Endothelial cell of umbilical vein (primary cell): ENCODE data around the gene LNX2. TPM values are rescaled to one million over a fixed set of nuclear protein-coding genes. Genes with fewer than 3 reads are reported as not detected.

Experiments
- BruUV-seq: library from RNA; stranded (reverse); fragments of 400-500 nt; replicated peaks from 2 replicates; lab custom pipeline; 2021; lab: Mats Ljungman, UMichigan
- CTCF ChIA-PET: fragments of 300-600, 350-600 bp; sonication (Branson Sonifier 250); formaldehyde crosslinking; loops from one replicate; lab custom pipeline; 2021; ENCODE audit warnings: antibody characterized with exemption, inconsistent platforms; lab: Charles Lee
- POLR2A ChIA-PET: fragments of 300-600, 350-600 bp; sonication (Branson Sonifier 250); formaldehyde crosslinking; loops from one replicate; lab custom pipeline; 2021; ENCODE audit warnings: antibody characterized with exemption, inconsistent platforms; lab: Charles Lee
- DNase-seq: peaks from one replicate; pipeline ENCODE4 v3.0.0-alpha.2; 2011; ENCODE audit warnings: low read depth, low spot score
- FAIRE-seq: peaks from 2 replicates; lab custom pipeline; 2011; peaks lifted over from hg19 to GRCh38; lab: Jason Lieb, UNC
- H2AFZ ChIP-seq: 2 replicates; pipeline ENCODE4 v1.6.0; 2012; ENCODE audit warnings: low read depth, low read length, control low read depth, inconsistent platforms
- H3K27ac ChIP-seq: 2 replicates; pipeline ENCODE4 v1.5.1; 2011; ENCODE audit warnings: low read depth, mild to moderate bottlenecking, control low read depth, low read length, moderate library complexity; ENCODE audit not compliant: insufficient read depth
- H3K27me3 ChIP-seq, 2 experiments: 2 replicates each; pipeline versions ENCODE4 v1.6.0 to v1.6.1; 2011; ENCODE audit warnings: low read length in 2 of 2, mixed read lengths in 1 of 2; ENCODE audit not compliant: control insufficient read depth in 2 of 2, insufficient read depth in 2 of 2
- H3K36me3 ChIP-seq, 2 experiments: 2 replicates in 1 of 2; 3 replicates in 1 of 2; pipeline ENCODE4 v1.5.1; 2011; ENCODE audit warnings: low read length in 2 of 2, mild to moderate bottlenecking in 1 of 2, moderate library complexity in 1 of 2; ENCODE audit not compliant: control insufficient read depth in 2 of 2, insufficient read depth in 2 of 2; ENCODE audit errors: extremely low read depth in 1 of 2
- H3K4me1 ChIP-seq: 3 replicates; pipeline ENCODE4 v1.5.1; 2011; ENCODE audit warnings: mild to moderate bottlenecking, low read length; ENCODE audit not compliant: control insufficient read depth, insufficient read depth; ENCODE audit errors: extremely low read depth
- H3K4me2 ChIP-seq: 2 replicates; pipeline ENCODE4 v1.6.1; 2011; ENCODE audit warnings: low read length, control low read depth, mixed read lengths; ENCODE audit not compliant: insufficient read depth
- H3K4me3 ChIP-seq, 3 experiments: fragments of 200-600 bp in 1 of 3; sonication (generic), shearing (Covaris generic) in 1 of 3; replicated peaks in 1 of 3; 2 replicates each; pipeline ENCODE4 v1.5.1; 2011 to 2016; ENCODE audit warnings: control low read depth in 3 of 3, low read length in 3 of 3, mild to moderate bottlenecking in 2 of 3, inconsistent platforms in 1 of 3, low read depth in 1 of 3, moderate library complexity in 1 of 3; ENCODE audit not compliant: insufficient read depth in 1 of 3
- H3K79me2 ChIP-seq: 2 replicates; pipeline ENCODE4 v1.6.0; 2012; ENCODE audit warnings: low read length, inconsistent platforms; ENCODE audit not compliant: control insufficient read depth, insufficient read depth
- H3K9ac ChIP-seq: replicated peaks from 2 replicates; pipeline ENCODE3; 2011; ENCODE audit warnings: low read length, control low read depth; ENCODE audit not compliant: insufficient read depth; ENCODE audit errors: extremely low read depth
- H3K9me1 ChIP-seq: replicated peaks from 3 replicates; pipeline ENCODE4 v1.6.0; 2011; ENCODE audit warnings: mild to moderate bottlenecking, low read length; ENCODE audit not compliant: control insufficient read depth, insufficient read depth; ENCODE audit errors: extremely low read depth
- H3K9me3 ChIP-seq: replicated peaks from 2 replicates; pipeline ENCODE4 v1.5.1; 2012; ENCODE audit warnings: low read length, inconsistent platforms; ENCODE audit not compliant: control insufficient read depth, insufficient read depth
- H4K20me1 ChIP-seq: replicated peaks from 2 replicates; pipeline ENCODE3; 2011; ENCODE audit warnings: mild to moderate bottlenecking, low read length; ENCODE audit not compliant: control insufficient read depth, insufficient read depth; ENCODE audit errors: extremely low read depth
- CTCF ChIP-seq, 2 donors: IDR thresholded peaks; 1 replicate in 1 of 2; 2 replicates in 1 of 2; pipeline ENCODE4 v1.5.1; 2011; ENCODE audit warnings: low read length in 2 of 2, mild to moderate bottlenecking in 2 of 2, moderate library complexity in 2 of 2, control low read depth in 1 of 2, inconsistent platforms in 1 of 2, low read depth in 1 of 2; ENCODE audit not compliant: insufficient read depth in 1 of 2; ENCODE audit errors: extremely low read depth in 1 of 2
- EZH2 ChIP-seq: IDR thresholded peaks from 2 replicates; pipeline ENCODE4 v1.6.1; 2012; ENCODE audit warnings: borderline replicate concordance, low read depth, mild to moderate bottlenecking, moderate library complexity, low read length, inconsistent platforms; ENCODE audit not compliant: severe bottlenecking
- FOS ChIP-seq: IDR thresholded peaks from 2 replicates; pipeline ENCODE4 v1.6.1; 2011; ENCODE audit warnings: mild to moderate bottlenecking, low read length, moderate library complexity, borderline replicate concordance; ENCODE audit not compliant: insufficient read depth
- GATA2 ChIP-seq: IDR thresholded peaks from 2 replicates; pipeline ENCODE4 v1.7.0; 2011; ENCODE audit warnings: low read depth, mild to moderate bottlenecking, moderate library complexity, mixed read lengths, low read length; ENCODE audit not compliant: insufficient read length, insufficient read depth
- JUN ChIP-seq: IDR thresholded peaks from 2 replicates; pipeline ENCODE4 v1.6.1; 2011; ENCODE audit warnings: borderline replicate concordance, low read depth; ENCODE audit not compliant: insufficient read length, insufficient read depth
- MAX ChIP-seq: IDR thresholded peaks from 2 replicates; pipeline ENCODE4 v1.6.1; 2011; ENCODE audit not compliant: insufficient read depth, insufficient read length
- MYC ChIP-seq: IDR thresholded peaks from one replicate; pipeline ENCODE4 v1.6.1; 2011; ENCODE audit warnings: mild to moderate bottlenecking, low read depth, low read length
- POLR2A ChIP-seq: IDR thresholded peaks from 2 replicates; pipeline ENCODE4 v1.6.1; 2012; ENCODE audit warnings: low read depth, mild to moderate bottlenecking, control low read depth, low read length
- POLR2AphosphoS5 ChIP-seq: IDR thresholded peaks from 2 replicates; pipeline ENCODE4 v1.6.1; 2012; ENCODE audit warnings: low read depth, mild to moderate bottlenecking, control low read depth, low read length, moderate library complexity; ENCODE audit not compliant: insufficient read depth
- dilution Hi-C: fragments of 300-500 bp; cut with MboI; formaldehyde crosslinking; loops from one replicate; pipeline ENCODE4 v1.15.0; 2019; ENCODE audit warnings: low sequenced_read_pairs; ENCODE audit not compliant: extremely low pct_ligation_motif_present
- intact Hi-C: fragments of 100-400 bp; cut with micrococcal nuclease; formaldehyde crosslinking; loops from one replicate; pipeline ENCODE4 v1.10.0; 2022
- polyA plus RNA-seq, 4 experiments: library from polyadenylated mRNA; depleted of rRNA in 3 of 4; stranded (reverse) in 3 of 4; unstranded in 1 of 4; fragments of >200 nt; gene quantifications; 2 replicates each; pipeline versions ENCODE4 v1.2.1 to v1.2.3, GENCODE V29; 2011 to 2012; ENCODE audit warnings: missing spikeins in 1 of 4
- total RNA-seq: library from RNA; stranded (reverse); gene quantifications from 2 replicates; pipeline ENCODE4 v1.2.3, GENCODE V29; 2021

The LNX2 gene
- total and polyA plus RNA-seq, 2 donors (not counting 3 experiments of a cell fraction or from before 2014, with no cell fraction given): 7.0 to 9.1 TPM

- no peak for DNase-seq
- Histone ChIP-seq H4K20me1 (peaks cover 2% of the 10 kb centered on the region), H3K36me3 (no peaks in the 10 kb centered on the region), H3K9ac (no peak overlapping the region), H3K4me3 (no peak overlapping the region), H2AFZ (no peak overlapping the region), H3K9me1 (no peaks in the 10 kb centered on the region), H3K27ac (no peak overlapping the region), H3K9me3 (no peaks in the 10 kb centered on the region), H3K4me2 (no peak overlapping the region), H3K27me3 (no peaks in the 10 kb centered on the region), H3K79me2 (peaks cover 73% of the 10 kb centered on the region), H3K4me1 (peaks cover 7% of the 10 kb centered on the region)
- no peak for FAIRE-seq
- BruUV-seq: no TSS peak
- intact Hi-C loops (no loop called here), dilution Hi-C loops (no loop called here)
- POLR2A ChIA-PET: no interaction called here
- CTCF ChIA-PET: no interaction called here
- TF ChIP-seq MYC: no peak
- TF ChIP-seq GATA2: no peak
- no peak for TF ChIP-seq POLR2AphosphoS5
- no peak for TF ChIP-seq POLR2A
- no peak for TF ChIP-seq CTCF (IDR thresholded peaks at IDR 0.05; ENCODE audit: extremely low read depth in 1 of 2, insufficient read depth in 1 of 2, low read depth in 1 of 2, low read length in 2 of 2)
- TF ChIP-seq JUN: no peak
- no peak for TF ChIP-seq FOS
- TF ChIP-seq EZH2: no peak
- no peak for TF ChIP-seq MAX
Observed at GRCh38 chr13:27613628-27614027, 6.7 kb downstream of the LNX2 start.
